HG03095 (cell line): ENCODE data around the gene PRR11.
A peak's percentile ranks its signal among the peaks of the same experiment; 100 is the strongest.
"Not testable (repeated sequence)": the region's sequence is repeated elsewhere in the genome, so short reads cannot be mapped to it uniquely, and the experiment has no call there.

Source experiments
- ATAC-seq: cut with Tn5 transposase; IDR thresholded peaks from one replicate; pipeline ENCODE4 v1.9.1; 2021; ENCODE audit warnings: moderate library complexity; ENCODE audit not compliant: unreplicated experiment

The PRR11 gene

DNA sequence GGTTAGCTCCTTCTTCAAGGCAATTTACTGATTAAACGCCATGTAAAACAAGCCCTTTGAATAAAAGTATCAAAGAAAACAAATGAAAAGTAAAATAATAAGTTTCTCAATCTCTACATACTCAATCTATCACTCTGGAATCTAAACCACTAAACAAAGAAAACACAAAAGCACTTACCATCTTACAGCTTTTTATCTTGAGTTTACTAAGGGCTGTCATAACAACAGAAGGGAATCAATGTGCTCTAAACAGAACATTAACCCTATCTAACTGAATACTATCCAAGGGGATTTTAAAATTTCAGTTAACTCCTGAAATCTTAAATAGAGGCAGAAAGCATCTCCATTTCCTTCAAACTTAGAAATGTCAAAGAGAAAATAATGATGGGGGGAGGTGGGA is 4.0 kb upstream of the PRR11 start:
- ATAC-seq: no peak

DNA sequence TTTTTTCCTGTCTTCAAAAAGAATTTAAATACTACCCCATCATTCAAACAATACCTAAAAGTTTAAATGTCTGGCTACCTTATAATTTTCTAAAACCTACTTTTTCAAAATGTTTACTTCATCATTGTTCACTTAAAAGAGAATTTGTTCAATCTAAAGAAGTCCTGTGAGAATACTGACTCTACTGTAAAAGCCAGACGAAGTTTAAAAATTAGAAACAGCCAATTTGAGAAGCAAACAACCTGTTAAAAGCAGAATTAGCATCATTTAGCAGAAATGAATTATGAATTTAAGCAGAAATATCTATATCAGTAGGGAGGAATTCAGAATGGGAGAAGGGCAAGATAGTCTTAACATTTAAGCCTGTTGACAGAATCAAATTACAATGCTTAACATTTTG is 2.6 kb upstream of the PRR11 start:
- ATAC-seq: no peak

DNA sequence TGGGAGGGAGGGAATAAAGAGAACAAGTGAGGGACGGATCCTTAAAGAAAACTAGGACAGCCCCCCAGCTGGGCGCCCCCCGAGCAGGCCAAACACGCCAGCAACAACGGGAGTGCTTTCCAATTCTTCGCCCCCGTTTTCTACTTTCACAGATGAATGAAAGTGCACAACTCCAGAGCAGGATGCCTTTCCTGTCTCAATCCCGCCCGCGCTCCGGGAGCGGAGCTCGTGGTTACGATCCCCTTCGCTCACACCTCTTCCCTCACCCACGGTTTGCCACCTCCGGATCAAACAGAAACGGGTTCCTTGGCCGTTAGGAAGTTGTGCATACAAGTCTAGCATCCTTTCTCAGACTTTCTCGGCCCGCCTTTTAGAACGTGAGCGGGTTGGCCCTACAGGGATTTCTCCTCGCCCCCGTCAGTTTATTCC is 1.2 kb upstream of the PRR11 start:
- no peak for ATAC-seq

DNA sequence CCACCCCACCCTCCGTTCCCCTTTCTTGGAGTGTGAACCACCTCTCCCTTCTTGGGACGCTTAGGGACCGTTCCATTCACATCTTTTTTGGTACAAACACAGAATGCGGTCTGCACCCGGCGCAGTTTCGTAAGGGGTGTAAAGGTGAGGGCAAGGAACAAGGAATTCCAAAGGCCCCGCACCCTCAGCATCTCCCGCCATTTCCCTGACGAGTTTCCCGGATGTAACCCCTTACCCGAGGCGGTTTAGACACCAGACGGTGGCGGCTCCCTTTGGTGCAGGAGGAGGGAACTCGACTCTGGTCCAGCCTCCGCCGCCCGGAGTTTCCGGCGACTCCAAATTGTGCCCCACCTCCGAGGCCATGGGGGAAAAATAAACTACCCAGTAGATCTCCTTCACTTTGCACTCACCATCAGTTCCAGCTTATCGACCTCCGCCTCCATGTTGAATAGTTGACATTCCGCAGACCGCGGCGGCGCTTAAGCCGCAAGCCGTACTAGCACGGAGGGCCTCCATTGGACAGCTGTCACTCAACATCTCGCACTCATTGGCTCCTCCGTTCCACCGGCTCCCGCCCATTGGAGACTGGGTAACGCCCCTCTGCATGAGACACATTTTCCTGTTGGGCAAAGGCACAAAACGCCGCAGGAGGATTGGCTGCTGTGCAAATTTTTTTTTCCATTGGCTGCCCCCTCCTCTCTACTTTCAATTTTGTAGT is 666 bp upstream of the PRR11 start, which contains the start of gene SKA2:
Gene SKA2 (minus strand): TSS at position 466 of the 718 bp plus-strand sequence. CDS start 23 bp downstream, at position 443.
- peak; percentile 76 for ATAC-seq

DNA sequence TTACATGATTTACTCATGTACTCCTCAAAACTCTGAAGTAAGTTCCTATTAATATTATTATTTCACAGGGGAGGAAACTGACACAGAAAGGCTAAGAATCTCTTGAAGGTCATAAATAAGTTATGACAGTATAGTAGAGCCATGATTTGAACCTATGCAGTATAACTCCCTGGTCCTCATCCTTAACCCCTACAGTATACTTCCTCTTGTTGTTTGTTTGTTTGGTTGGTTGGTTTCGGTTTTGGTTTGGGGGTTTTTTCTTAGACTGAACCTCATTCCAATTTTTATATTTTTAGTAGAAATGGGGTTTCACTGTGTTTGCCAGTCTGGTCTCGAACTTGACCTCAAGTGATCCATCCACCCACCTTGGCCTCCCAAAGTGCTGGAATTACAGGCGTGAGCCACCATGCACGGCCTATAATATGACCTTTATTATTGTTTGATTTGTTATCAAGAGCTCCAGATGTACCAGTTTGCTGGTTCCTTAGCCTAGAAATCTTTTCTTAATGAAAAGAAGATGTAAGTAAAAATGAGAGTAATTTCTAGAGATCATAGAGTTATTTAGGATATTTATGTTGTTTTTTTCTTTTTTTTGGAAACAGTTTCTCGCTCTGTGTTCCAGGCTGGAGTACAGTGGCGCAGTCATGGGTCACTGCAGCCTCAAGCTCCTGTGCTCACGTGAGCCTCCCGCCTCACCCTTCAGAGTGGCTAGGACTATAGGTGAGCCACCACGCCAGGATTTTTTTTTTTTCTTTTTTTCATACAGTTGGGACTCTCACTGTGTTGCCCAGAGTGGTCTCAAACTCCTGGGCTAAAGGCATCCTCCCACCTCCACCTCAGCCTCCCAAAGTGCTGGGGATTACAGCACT is 4.8 kb downstream of the PRR11 start:
- no peak for ATAC-seq

DNA sequence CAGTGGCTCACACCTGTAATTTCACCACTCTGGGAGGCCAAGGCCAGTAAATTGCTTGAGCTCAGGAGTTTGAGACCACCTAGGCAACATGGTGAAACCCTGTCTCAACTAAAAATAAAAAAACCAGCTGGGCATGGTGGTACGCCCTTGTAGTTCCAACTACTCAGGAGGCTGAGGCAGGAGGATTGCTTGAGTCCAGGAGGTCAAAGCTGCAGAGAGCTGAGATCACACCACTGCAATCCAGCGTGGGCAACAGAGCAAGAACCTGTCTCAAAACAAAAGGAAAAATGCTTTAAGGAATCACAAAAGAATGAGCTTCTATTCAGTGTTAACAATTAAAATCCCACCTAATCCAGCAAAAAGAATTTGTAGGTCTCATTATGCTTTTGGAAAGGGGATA is 5.9 kb downstream of the PRR11 start:
- ATAC-seq: no peak

DNA sequence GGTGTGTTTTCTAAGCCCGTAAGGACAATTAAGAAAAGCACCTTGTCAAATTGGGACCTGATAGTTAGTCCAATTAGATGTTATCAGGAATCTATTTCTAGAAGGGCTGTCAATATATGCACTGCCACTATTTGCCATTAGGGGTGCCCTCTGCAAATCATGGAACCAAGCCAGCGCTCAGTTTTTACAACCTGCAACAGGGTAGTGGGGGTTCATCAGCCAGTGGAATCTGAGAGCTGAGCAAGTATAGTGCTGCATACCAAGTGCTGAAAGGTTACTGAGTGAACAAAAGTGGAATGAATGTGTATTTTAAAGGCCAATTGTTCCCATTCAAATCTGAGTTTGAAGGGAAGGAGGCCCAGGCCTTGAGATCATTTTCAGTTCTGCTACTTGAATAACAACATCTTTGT is 10.4 kb downstream of the PRR11 start:
- peak; percentile 63 for ATAC-seq

DNA sequence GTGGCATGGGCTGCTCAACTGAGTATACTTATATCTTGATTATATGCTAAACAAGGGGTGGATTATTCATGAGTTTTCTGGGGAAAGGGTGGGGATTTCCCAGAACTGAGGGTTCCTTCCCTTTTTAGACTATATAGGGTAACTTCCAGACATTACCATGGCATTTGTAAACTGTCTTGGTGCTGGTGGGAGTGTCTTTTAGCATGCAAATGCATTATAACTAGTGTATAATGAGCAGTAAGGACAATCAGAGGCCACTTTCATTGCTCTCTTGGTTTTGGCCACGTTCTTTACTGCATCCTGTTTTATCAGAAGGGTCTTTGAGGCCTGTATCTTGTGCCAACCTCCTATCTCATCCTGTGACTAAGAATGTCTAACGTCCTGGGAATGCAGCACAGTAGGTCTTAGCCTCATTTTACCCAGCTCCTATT is 12.0 kb downstream of the PRR11 start:
- ATAC-seq: no peak

DNA sequence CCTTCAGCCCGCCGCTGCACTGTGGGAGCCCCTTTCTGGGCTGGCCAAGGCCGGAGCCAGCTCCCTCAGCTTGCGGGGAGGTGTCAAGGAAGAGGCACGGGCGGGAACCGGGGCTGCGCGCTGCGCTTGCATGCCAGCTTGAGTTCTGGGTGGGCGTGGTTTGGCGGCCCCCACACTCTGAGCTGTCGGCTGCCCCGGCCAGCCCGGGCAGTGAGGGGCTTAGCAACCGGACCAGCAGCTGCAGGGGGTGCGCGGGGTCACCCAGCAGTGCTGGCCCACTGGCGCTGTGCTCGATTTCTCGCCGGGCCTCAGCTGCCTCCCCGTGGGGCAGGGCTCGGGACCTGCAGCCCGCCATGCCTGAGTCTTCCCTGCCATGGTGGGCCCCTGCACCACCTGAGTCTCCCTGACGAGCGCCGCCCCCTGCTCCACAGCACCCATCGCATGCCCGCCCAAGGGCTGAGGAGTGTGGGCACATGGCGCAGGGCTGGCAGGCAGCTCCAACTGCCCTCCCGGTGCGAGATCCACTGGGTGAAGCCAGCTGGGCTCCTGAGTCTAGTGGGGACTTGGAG is 17.0 kb downstream of the PRR11 start:
- no peak for ATAC-seq

DNA sequence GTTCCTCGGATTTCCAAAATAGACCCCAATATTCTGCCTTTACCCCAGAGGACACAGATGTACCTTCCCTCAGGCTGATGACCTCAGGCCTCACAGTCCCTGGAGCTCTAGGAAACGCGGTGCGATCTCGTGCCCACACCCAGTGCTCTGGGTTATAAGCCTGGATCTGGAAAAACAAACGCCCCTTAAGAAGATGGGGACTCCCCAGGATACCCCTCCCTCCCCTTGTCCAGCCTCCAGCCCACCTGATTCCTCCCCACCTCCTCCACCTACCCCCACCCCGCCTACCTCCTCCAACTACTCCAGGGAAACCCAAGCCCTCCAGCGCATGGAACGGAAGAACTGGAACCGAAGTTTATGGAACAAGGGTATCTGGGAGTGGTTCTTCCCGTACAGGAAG is 19.1 kb downstream of the PRR11 start:
- no peak for ATAC-seq

DNA sequence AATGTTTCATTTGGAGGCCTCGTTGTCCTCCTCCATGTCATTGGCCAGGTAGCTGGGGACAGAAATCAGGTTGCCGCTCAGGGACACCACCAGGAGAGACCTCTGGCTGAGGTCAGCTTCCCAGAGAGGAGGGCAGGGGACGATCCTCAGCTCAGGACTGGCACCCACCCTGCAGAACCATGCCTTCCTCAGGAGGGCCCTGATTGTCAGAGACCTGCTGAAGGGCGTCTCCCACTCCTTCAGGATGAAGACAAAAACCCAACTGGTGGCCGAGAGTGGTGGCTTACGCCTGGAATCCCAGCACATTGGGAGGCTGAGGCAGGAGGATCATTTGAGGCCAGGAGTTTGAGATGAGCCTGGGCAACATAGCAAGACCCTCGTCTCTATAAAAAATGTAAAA is 19.5 kb downstream of the PRR11 start:
- no peak for ATAC-seq

DNA sequence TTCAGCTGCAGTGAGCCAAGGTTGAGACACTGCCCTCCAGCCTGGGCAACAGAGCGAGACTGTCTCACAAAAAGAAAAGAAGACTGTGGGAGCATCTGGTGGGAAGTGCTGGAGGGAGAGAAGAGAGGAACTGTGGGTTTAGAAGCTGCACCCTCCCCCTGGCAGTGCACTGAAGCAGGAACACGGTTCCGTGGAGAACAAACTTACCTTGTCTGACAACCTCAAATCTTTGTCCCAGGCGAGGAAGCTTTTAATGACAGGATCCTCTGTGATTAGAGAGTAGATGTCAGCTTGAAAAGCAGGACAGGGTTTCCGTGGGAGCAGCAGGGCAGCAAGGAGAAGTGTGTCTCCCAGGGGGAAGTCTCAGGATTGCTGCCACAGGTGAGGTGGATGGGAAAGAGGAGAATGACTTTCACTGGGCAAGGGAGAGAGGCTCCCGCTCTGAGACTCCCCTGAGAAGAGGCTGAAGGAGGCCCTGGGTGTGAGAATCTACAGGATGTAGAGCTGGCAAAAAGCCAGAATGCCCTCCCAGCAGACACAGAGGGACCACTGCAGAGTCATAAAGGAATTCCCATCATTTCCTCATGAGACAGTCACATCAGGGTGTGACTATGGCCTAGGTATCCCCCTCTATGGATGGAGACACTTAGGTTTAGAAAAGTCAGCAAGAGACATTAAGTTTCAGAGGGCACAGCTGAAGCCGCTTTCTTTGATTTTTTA is 22.9 kb downstream of the PRR11 start:
- ATAC-seq: no peak

DNA sequence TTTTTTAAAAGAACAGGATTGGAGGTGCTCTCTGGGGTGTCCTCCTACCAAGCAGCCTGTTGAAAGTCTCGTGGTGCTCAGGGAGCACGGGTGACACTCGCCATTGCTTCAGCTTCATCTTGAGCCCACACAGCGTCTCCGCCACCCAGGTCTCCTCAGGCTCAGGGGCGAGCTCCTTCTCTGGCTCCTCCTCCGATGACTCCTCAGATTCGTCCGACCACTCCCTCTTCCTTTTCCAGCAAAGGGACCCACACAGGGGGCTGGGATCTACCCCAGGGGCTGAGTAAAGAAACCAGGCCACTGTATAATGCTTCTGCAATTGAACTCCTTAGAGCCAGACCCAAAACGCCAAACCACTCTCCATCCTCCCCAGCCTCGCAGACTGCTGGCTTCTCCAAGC is 24.1 kb downstream of the PRR11 start:
- ATAC-seq: not testable (repeated sequence)

DNA sequence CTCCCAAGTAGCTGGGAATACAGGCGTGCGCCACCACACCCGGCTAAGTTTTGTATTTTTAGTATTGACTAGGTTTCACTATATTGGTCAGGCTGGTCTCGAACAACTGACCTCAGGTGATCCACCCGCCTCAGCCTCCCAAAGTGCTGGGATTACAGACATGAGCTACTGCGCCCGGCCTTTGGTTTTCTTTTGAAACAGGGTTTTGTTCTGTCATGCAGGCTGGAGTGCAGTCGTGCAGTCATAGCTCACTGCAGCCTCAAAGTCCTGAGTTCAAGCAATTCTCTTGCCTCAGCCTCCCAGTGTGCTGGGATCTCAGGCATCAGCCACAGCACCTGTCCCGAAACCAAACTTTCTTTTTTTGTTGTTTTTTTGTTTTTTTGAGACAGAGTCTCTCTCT is 25.1 kb downstream of the PRR11 start:
- ATAC-seq: no peak

DNA sequence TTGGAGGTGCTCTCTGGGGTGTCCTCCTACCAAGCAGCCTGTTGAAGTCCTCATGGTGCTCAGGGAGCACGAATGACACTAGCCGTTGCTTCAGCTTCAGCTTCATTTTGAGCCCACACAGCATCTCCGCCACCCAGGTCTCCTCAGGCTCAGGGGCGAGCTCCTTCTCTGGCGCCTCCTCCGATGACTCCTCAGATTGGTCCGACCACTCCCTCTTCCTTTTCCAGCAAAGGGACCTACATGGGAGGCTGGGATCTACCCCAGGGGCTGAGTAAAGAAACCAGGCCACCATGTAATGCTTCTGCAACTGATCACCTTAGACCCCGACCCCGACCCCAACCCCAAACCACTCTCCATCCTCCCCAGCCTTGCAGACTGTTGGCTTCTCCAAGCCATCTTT is 25.9 kb downstream of the PRR11 start:
- ATAC-seq: no peak

DNA sequence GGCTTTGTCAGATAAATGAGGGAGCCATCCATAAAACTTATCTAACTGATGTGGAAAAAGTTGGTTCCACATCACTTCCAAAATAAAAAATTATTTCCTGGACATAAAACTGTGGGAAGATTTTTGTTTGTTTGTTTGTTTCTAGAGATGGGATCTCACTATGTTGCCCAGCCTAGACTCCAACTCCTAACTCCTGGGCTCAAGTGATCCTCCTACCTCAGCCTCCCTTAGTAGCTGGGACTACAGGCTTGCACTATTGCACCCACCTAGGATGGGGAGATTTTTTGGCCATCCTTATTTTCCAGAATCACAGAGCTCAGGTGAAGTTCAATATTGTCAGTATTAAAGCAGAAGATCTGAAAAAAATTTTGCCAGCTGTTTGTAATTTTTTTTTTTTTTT is 30.5 kb downstream of the PRR11 start:
- ATAC-seq: no peak

DNA sequence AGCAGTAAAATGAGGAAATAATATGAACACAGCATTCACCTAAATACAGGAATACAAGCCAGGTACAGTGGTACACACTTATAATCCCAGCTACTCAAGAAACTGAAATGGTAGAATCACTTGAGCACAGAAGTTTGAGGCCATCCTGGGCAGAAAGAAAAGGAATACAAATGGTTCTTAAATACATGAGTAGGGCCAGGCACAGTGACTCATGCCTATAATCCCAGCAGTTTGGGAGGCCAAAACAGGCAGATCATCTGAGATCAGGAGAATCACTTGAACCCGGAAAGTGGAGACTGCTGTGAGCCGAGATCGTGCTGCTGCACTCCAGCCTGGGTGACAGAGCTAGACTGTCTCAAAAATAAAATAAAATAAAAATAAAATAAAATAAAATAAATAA is 31.3 kb downstream of the PRR11 start:
- ATAC-seq: no peak

DNA sequence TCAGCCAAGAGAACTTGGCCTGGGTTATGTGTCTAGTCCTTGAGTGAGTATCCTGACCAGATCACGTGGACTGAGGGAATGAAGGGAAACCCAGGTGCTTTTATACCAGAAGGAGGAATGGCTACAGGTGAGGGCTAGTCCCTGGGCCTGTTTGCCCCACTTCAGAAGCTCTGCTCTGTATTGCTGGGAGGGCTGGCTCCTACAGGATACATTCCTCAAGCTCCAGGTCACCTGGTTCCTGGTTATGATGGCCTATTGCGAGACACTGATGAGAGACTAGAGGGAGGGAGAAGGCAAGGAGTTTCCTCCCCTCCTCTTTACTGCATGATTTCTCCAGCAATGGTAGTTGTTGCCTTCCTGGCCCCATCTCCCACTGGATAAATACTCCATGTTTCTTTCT is 35.3 kb downstream of the PRR11 start:
- no peak for ATAC-seq

DNA sequence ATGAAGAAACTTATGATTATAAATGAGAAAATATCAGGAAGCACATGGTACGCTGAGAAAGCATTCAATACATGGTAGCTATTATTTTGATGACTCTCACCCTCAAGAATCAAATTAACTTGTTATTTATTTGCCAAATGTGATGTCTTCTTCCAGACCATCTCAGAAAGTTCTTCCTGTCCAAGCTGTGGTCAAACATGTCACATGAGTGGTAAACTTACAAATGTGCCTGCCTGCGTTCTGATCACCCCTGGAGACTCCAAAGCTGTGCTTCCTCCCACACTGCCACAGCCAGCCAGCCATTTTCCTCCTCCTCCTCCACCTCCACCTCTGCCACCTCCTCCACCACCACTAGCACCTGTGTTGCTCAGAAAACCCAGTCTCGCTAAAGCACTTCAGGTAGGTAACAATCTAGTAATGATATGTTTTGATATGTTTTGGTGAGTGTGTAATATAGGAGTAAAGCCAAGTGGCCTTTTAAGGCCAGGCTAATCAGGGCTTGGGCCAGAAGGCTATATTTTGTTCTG is 37.9 kb downstream of the PRR11 start:
- ATAC-seq: no peak

DNA sequence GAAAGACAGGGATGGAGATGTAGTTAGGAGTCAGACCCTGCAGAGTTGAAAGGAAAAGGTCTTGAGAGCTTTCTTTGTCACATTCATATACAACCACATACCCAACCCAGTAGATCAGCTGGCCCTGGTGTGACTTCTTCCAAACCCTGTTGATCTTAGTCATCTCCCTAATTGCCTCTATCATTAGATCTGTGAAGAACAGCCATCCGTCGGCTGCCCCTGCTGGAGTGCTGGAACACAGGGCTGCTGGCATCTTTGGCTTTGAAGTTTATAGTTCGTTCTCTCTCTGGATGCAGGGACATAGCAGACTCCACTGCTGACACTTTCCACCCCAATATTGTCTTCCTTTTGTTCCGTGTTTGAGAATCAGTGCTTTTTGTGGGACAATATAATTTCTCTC is 43.9 kb downstream of the PRR11 start:
- ATAC-seq: no peak

DNA sequence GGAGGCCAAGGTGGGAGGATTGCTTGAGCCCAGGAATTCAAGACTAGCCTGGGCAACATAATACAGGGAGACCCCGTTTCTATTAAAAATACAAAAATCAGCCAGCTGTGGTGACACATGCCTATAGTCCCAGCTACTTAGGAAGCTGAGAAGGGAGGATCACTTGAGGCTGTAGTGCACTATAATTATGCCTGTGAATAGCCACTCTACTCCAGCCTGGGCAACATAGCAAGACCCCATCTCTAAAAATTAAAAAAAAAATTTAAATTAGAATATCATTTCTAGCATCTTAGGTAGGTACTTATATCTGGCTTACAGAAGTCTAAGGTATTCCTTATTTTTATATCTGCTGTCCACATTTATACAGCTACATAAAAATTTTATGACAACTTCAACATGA is 46.8 kb downstream of the PRR11 start:
- no peak for ATAC-seq
